Naive thymus-derived CD4-positive, alpha-beta T cell (primary cell): Measurements from ENCODE around the gene CEP152. TPM values are rescaled to one million over a fixed set of nuclear protein-coding genes. Genes with fewer than 3 reads are reported as not detected.

Experiments
- ATAC-seq: fragments of 150-1000 bp; cut with Tn5 transposase; 2 replicates; pipeline ENCODE4 v1.10.0; 2021; ENCODE audit warnings: mild to moderate bottlenecking, moderate library complexity
- CTCF ChIA-PET: fragments of 350-600 bp; sonication (Branson Sonifier 250); formaldehyde crosslinking; loops from one replicate; lab custom pipeline; 2021; ENCODE audit warnings: antibody characterized with exemption; lab: Charles Lee
- POLR2A ChIA-PET: fragments of 350-600 bp; sonication (Branson Sonifier 250); formaldehyde crosslinking; loops from one replicate; lab custom pipeline; 2021; ENCODE audit warnings: antibody characterized with exemption, inconsistent platforms; lab: Charles Lee
- DNase-seq, 9 donors: peaks; one replicate each; pipeline versions ENCODE4 v3.0.0 to v3.0.0-alpha.2; 2020 to 2022; ENCODE audit warnings: mixed read lengths in 1 of 9
- H3K27ac ChIP-seq: one replicate; pipeline ENCODE4 v1.7.0; 2013; ENCODE audit warnings: mild to moderate bottlenecking, low read depth, low read length, moderate library complexity
- H3K27me3 ChIP-seq, 2 donors: one replicate each; pipeline ENCODE4 v1.7.0; 2013; ENCODE audit warnings: low read length in 2 of 2, mild to moderate bottlenecking in 2 of 2, moderate library complexity in 2 of 2; ENCODE audit not compliant: control insufficient read depth in 2 of 2, insufficient read depth in 2 of 2
- H3K36me3 ChIP-seq, 3 experiments: 1 replicate in 2 of 3; 2 replicates in 1 of 3; pipeline ENCODE4 v1.7.0; 2013; ENCODE audit warnings: low read length in 3 of 3, mild to moderate bottlenecking in 3 of 3, moderate library complexity in 1 of 3; ENCODE audit not compliant: insufficient read depth in 3 of 3, control insufficient read depth in 2 of 3
- H3K4me1 ChIP-seq, 2 donors: one replicate each; pipeline ENCODE4 v1.7.0; 2013; ENCODE audit warnings: low read length in 2 of 2, mild to moderate bottlenecking in 2 of 2, moderate library complexity in 1 of 2; ENCODE audit not compliant: control insufficient read depth in 2 of 2, insufficient read depth in 2 of 2
- H3K4me3 ChIP-seq: 2 replicates; pipeline ENCODE4 v1.7.0; 2013; ENCODE audit warnings: mild to moderate bottlenecking, low read length
- H3K9me3 ChIP-seq, 3 experiments: 1 replicate in 2 of 3; 2 replicates in 1 of 3; pipeline ENCODE4 v1.7.0; 2013; ENCODE audit warnings: low read length in 3 of 3; ENCODE audit not compliant: control insufficient read depth in 2 of 3
- H3K27ac Mint-ChIP-seq, 9 donors: one replicate each; pipeline ENCODE4 v1.8.0; 2020 to 2022; ENCODE audit warnings: mixed read lengths in 9 of 9, mild to moderate bottlenecking in 8 of 9, moderate library complexity in 5 of 9, inconsistent platforms in 2 of 9
- H3K27me3 Mint-ChIP-seq, 5 donors: one replicate each; pipeline ENCODE4 v1.8.0; 2021 to 2022; ENCODE audit warnings: mixed read lengths in 5 of 5, mild to moderate bottlenecking in 1 of 5
- H3K36me3 Mint-ChIP-seq, 5 donors: one replicate each; pipeline ENCODE4 v1.8.0; 2020 to 2022; ENCODE audit warnings: mixed read lengths in 5 of 5, mild to moderate bottlenecking in 3 of 5, inconsistent platforms in 1 of 5
- H3K4me1 Mint-ChIP-seq, 7 donors: one replicate each; pipeline ENCODE4 v1.8.0; 2020 to 2022; ENCODE audit warnings: mixed read lengths in 7 of 7, mild to moderate bottlenecking in 3 of 7, inconsistent platforms in 1 of 7
- H3K4me3 Mint-ChIP-seq, 10 donors: one replicate each; pipeline ENCODE4 v1.8.0; 2020 to 2022; ENCODE audit warnings: mild to moderate bottlenecking in 10 of 10, mixed read lengths in 10 of 10, moderate library complexity in 6 of 10, inconsistent platforms in 2 of 10
- H3K9me3 Mint-ChIP-seq, 11 donors: one replicate each; pipeline ENCODE4 v1.8.0; 2020 to 2022; ENCODE audit warnings: mixed read lengths in 11 of 11, mild to moderate bottlenecking in 4 of 11, inconsistent platforms in 1 of 11, moderate library complexity in 1 of 11
- intact Hi-C, 2 donors: fragments of 100-400 bp; cut with micrococcal nuclease; formaldehyde crosslinking; loops; one replicate each; pipeline ENCODE4 v1.15.1; 2023
- polyA plus RNA-seq, 2 donors: library from polyadenylated mRNA; unstranded; fragments of 300-500 nt; fragmentation: Illumina TruSeq; gene quantifications; one replicate each; pipeline ENCODE4 v1.2.3, GENCODE V29; 2021
- total RNA-seq, 6 experiments: library from RNA in 5 of 6; stranded (reverse) in 5 of 6; gene quantifications; 1 replicate in 5 of 6; 2 replicates in 1 of 6; pipeline ENCODE4 v1.2.3 and lab custom pipeline; 2021 to 2026

CEP152 gene
- total and polyA plus RNA-seq, 7 experiments from 2014 or later = 3.5 to 26.3 (median 8.6) TPM

- peaks cover 0 to 7% (median 0%) of the 10 kb centered on the region in 11 donors for H3K9me3 Mint-ChIP-seq
- POLR2A ChIA-PET = no interaction called here
- Histone ChIP-seq H3K27ac (no peak overlapping the region), H3K36me3 (no peaks in the 10 kb centered on the region), H3K4me1 (no peaks in the 10 kb centered on the region), H3K27me3 (no peaks in the 10 kb centered on the region), H3K4me3 (no peak overlapping the region), H3K9me3 (no peaks in the 10 kb centered on the region)
- H3K4me1 Mint-ChIP-seq = no peaks in the 10 kb centered on the region
- CTCF ChIA-PET = interaction anchor here (0.5 kb wide), 1 partner anchor 365 kb away, joined by 4 read pairs; no protein-coding TSS in a partner anchor
- DNase-seq = no peak
- no peak for ATAC-seq
- peaks cover 0 to 5% (median 0%) of the 10 kb centered on the region in 5 donors for H3K27me3 Mint-ChIP-seq
- H3K36me3 Mint-ChIP-seq = no peaks in the 10 kb centered on the region
- no peak overlapping the region for H3K27ac Mint-ChIP-seq
- intact Hi-C loops = no loop called here
- no peak overlapping the region for H3K4me3 Mint-ChIP-seq
Observed at GRCh38 chr15:48695827-48696573, 114.9 kb downstream of the CEP152 start.

GRCh38 chr15:48695088-48695826 lies 115.6 kb downstream of the CEP152 start:
- H3K4me3 ChIP-seq = no peak overlapping the region
- intact Hi-C loops = no loop called here
- H3K27me3 ChIP-seq = no peaks in the 10 kb centered on the region
- ChIA-PET POLR2A (no interaction called here), CTCF (no interaction called here)
- Mint-ChIP-seq H3K27me3 (peaks cover 0 to 5% (median 0%) of the 10 kb centered on the region in 5 donors), H3K27ac (no peak overlapping the region), H3K36me3 (no peaks in the 10 kb centered on the region), H3K9me3 (peaks cover 0 to 7% (median 0%) of the 10 kb centered on the region in 11 donors), H3K4me1 (no peaks in the 10 kb centered on the region), H3K4me3 (no peak overlapping the region)
- no peaks in the 10 kb centered on the region for H3K9me3 ChIP-seq
- ATAC-seq (no peak), DNase-seq (no peak)
- no peaks in the 10 kb centered on the region for H3K4me1 ChIP-seq
- H3K36me3 ChIP-seq = no peaks in the 10 kb centered on the region
- no peak overlapping the region for H3K27ac ChIP-seq

- Histone ChIP-seq H3K4me3 (no peak overlapping the region), H3K27ac (no peak overlapping the region), H3K27me3 (no peaks in the 10 kb centered on the region), H3K36me3 (no peaks in the 10 kb centered on the region), H3K9me3 (no peaks in the 10 kb centered on the region), H3K4me1 (no peaks in the 10 kb centered on the region)
- Mint-ChIP-seq H3K27me3 (peaks cover 0 to 7% (median 0%) of the 10 kb centered on the region in 5 donors), H3K4me1 (no peaks in the 10 kb centered on the region), H3K9me3 (peaks cover 0 to 7% (median 0%) of the 10 kb centered on the region in 11 donors), H3K36me3 (no peaks in the 10 kb centered on the region), H3K4me3 (no peak overlapping the region), H3K27ac (no peak overlapping the region)
- ChIA-PET CTCF (no interaction called here), POLR2A (no interaction called here)
- DNase-seq (no peak), ATAC-seq (no peak)
- intact Hi-C loops = no loop called here
Observed at GRCh38 chr15:48693484-48693883, 117.4 kb downstream of the CEP152 start.

- no peak for DNase-seq
- POLR2A ChIA-PET = no interaction called here
- CTCF ChIA-PET = no interaction called here
Observed at GRCh38 chr15:48688493-48688892, 122.4 kb downstream of the CEP152 start.

More at GRCh38 chr15:48688493-48688892, 122.4 kb downstream of the CEP152 start:
- peaks cover 0 to 22% (median 6%) of the 10 kb centered on the region in 11 donors for H3K9me3 Mint-ChIP-seq
- no peak overlapping the region for H3K27ac Mint-ChIP-seq
- Histone ChIP-seq H3K27me3 (no peaks in the 10 kb centered on the region), H3K36me3 (no peaks in the 10 kb centered on the region), H3K9me3 (no peaks in the 10 kb centered on the region), H3K27ac (no peak overlapping the region), H3K4me1 (no peaks in the 10 kb centered on the region), H3K4me3 (no peak overlapping the region)
- H3K27me3 Mint-ChIP-seq = peaks cover 0 to 5% (median 0%) of the 10 kb centered on the region in 5 donors
- H3K36me3 Mint-ChIP-seq = peaks cover 0 to 4% (median 0%) of the 10 kb centered on the region in 5 donors
- no peak overlapping the region for H3K4me3 Mint-ChIP-seq
- H3K4me1 Mint-ChIP-seq = no peaks in the 10 kb centered on the region
- intact Hi-C loops = no loop called here
- ATAC-seq = no peak

Other genes with a start within 250 kb of the CEP152 start
- gene FBN1, start 165.4 kb downstream of the CEP152 start, total RNA-seq = 1 to 10 TPM in 1 of 5 experiments, under 1 TPM in 4; 0.27 to 1.3 (median 0.70) TPM
- gene FBN1, start 165.4 kb downstream of the CEP152 start, polyA plus RNA-seq = under 1 TPM in 1 of 2 donors, not detected in 1; 0.03 TPM
- gene EID1, start 67.1 kb upstream of the CEP152 start, total RNA-seq = 10 to 100 TPM; 40.3 to 96.0 (median 56.5) TPM
- gene EID1, start 67.1 kb upstream of the CEP152 start, polyA plus RNA-seq = 100 to 1,000 TPM; 141 to 196 TPM
- gene SHC4, start 152.8 kb upstream of the CEP152 start, total RNA-seq = 1 to 10 TPM in 1 of 5 experiments, not detected in 4; 1.2 TPM
- gene SHC4, start 152.8 kb upstream of the CEP152 start, polyA plus RNA-seq = not detected
- 10 to 100 TPM; 39.3 to 75.8 (median 55.8) TPM for gene SECISBP2L, start 235.4 kb upstream of the CEP152 start, total RNA-seq
- 10 to 100 TPM; 20.2 to 30.6 TPM for gene SECISBP2L, start 235.4 kb upstream of the CEP152 start, polyA plus RNA-seq